GM19193 (cell line): Measurements from ENCODE around the gene P2RX1.

Source experiments
- POLR2A ChIP-seq: IDR thresholded peaks from 4 replicates; pipeline ENCODE4 v1.6.1; 2011; ENCODE audit not compliant: insufficient read depth, insufficient read length; ENCODE audit errors: extremely low read depth

The P2RX1 gene

GRCh38 chr17:3891626-3892094, 24.6 kb downstream of the P2RX1 start:
- TF ChIP-seq POLR2A, result no peak

DNA sequence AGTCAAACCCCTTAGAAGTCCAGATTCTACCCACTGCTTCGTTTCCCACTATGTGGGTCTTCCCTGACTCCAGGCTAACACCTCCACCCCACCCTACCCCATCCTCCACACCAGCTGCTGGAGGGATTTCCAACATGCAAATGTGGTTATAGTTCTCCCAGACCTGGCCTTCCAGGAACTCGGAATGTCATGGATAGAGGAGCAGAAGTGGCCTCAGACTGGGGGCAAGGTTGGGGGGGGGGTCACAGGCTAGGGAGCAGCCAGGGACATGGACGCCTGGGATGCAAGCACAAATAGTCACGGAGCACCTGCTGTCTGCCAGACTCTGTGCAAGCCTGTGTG, 25.4 kb downstream of the P2RX1 start:
- TF ChIP-seq POLR2A, result no peak

GRCh38 chr17:3890082-3890877, 26.0 kb downstream of the P2RX1 start:
- no peak for TF ChIP-seq POLR2A

DNA sequence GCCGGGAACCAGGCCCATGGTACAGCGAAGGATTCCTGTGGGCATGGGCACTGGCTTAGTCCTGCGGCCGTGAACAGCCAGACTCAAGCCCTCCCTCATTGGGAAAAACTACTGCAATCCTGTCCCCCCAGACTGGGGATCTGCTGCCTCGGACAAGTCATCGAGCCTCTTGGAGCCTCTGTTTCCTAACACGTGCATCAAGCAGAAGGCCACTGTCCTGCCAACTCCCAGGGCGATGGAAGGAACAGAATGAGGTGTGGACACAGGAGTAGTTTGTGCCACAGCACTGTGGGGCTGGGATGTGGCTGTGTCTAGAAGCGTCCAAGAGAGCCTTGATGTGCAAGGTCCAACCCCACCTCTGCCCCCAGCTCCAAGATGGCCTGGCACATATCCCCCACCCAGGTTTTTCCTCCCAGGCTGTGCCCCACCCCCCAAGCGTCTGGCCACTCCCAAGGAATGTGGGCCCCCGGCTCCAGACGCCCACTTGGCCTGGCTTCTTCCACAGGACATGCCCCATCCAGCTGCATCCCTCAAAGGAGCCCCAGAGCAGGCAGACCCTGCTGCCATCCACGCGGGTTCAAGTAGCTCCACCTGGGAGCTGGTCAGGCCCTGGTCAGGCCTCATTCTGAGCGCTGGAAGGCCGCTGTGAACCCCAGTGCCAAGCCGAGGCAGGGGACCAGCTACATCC, 26.8 kb downstream of the P2RX1 start:
- TF ChIP-seq POLR2A, result no peak

DNA sequence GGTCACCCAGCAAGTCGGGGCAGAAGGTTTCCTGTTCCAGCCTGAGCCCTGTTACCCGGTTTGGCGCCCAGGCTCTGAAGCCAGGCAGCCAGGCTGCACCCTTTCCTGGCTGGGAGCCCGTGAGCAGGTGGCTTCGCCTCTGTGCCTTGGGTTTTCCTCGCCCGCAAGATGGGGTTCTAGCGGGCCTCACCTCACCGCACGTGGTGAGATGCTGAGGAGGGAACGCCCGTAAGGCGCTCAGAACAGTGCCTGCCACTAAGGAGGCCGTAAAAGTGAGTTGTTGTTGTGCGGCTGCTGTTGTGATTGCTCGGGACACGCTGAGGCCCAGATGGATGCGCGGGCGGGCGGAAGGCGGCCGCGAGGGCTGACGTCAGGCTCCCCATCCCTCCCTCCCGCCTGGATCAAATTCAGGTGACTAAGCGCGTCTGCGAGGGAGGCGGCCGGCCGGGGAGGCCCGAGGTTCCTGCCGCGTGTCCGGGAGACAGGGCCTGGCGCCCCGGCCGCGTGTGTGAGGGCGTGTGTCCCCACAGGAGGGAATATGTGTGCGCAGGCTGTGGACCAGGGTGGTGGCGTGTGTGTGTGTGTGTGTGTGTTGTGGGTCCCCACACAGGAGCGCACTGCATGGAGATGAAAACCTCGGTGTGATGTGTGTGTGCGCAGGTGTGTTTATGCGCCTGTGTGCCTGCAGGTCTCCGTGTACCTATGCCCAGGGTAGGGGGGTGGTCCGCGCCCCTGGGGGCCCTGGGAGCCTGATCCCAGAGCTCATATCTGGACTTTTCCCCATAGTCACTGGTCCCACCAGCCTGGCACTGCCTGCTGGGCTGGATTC, 27.7 kb downstream of the P2RX1 start:
- TF ChIP-seq POLR2A, result no peak

DNA sequence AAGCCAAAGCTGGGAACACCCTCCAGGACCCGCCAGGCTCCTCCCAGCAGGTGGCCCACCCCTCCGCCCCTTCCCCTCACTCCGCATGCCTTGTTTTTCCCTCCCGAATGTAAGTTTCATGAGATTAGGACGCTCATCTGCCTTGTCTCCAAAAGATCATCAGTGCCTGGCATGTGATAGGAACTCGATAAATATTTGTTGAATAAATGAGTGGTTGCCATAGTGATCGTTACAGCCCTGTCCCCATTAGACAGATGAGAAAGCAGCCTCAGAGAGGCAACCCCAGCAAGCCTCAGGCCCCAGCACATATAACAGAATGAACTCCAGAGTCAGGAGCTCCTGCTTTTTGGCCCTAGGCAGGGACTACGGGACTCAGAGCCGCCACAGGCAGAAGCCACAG, 28.5 kb downstream of the P2RX1 start:
- no peak for TF ChIP-seq POLR2A

DNA sequence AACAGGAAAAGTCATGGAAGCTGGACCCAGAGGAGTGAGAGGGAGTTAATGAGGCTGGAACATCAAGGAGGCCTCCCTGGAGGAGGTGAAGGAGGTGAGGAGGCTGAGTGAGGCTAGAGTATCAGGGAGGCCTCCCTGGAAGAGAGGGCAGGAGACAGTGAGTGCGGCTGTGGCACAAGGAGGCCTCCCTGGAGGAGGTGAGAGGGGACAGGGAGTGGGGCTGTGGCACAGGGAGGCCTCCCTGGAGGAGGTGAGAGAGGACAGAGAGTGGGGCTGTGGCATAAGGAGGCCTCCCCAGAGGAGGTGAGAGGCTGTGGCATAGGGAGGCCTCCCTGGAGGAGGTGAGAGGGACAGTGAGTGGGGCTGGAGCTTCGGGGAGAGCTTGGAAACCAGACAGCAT, 28.9 kb downstream of the P2RX1 start:
- no peak for TF ChIP-seq POLR2A

DNA sequence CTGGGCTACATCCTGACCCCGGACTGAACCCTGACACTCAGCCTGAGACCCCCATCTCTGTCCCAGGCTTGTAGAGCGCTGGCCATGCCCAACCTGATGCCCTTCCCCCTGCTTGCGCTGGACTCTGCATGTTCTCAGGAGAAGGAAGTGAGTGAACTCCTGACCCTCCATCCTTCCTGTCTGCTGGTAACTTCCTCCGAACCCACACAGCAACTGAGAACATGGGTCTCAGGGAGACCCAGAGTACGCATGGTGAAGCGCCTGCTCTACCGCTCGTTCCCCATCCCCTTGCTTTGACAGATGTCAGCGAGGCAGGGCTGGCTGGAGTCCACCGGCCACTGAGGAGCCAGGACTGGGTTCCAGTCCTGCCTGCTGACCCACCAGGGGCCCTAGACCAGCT, 29.5 kb downstream of the P2RX1 start:
- no peak for TF ChIP-seq POLR2A

DNA sequence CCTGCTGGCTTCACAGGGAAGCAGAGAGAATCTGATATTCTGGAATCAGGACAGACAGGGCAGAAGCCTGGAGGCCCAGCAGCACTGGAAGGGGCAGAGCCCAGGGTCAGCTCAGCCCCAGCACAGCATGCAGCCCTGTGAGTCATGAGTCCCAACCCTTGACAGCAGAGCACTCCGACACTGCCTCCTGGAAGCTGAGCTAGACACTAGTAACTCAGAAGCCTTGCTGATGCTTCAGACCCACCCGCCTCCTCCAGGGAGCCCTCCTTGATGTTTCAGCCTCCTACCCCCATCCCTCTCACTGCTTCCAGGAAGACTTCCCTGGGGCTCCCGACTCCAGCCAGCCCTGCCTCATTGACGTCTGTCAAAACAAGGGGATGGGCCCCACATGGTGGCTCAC, 30.3 kb downstream of the P2RX1 start:
- no peak for TF ChIP-seq POLR2A

- no peak for TF ChIP-seq POLR2A
These were observed 31.0 kb downstream of the P2RX1 start for GRCh38 chr17:3885271-3885670.

DNA sequence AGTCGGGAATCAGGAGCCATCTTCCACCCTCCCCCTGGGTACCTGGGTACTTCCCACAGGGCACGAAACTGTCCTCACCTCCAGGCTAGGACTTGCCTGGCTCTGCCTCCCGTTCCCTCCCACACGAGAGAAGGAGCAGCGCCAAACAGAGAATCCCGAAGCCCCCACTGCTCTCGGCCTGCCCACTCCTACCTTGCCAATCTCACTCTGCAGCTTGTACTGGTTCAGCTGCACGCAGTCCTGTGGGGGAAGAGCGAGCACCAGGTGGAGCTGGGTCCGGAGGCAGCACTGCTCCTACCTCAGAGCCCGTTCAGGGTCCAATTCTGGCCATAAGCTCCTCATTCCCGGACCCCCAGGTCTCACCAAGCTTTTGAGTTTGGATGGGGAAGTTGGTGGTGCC, 32.1 kb downstream of the P2RX1 start:
- no peak for TF ChIP-seq POLR2A

DNA sequence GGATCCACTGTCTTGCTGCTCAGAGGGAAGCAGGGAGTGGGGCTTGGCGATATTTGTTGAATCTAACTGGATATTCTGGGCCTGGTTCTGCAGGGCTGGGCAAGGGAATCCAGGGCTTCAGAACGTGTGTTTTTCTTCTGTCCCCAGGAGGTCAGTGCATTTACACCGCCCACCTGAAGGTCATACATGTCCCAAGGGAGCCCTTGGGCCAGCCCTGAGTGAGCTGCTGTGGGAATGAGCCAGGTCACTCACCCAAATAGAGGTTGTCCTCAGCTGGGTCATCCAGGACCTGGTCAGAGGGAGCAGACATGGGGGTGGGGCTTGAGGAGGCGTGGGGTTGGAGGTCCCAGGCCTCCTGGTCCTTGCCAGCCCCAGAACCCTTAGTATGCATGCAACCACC, 34.0 kb downstream of the P2RX1 start:
- TF ChIP-seq POLR2A, result no peak

DNA sequence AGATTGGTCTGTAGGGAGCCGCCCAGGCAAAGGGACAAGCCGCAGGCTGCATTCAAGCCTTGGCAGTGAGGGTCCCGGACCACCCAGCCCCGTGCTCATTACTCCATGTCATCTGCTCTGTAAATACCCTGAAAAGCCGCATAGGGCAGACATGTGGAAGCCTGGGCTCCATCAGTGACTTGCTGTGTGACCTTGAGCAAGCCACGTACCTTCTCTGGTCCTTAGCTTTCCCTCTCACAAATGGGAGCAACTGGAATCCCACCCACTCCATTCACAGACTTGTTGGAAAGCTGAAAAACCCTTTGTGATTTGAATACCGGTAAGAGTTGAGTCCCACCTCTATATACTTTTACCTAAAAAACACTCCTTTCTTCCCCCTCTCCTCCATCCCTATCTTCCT, 35.3 kb downstream of the P2RX1 start:
- TF ChIP-seq POLR2A, result no peak

GRCh38 chr17:3879591-3880417, 36.5 kb downstream of the P2RX1 start:
- no peak for TF ChIP-seq POLR2A

GRCh38 chr17:3879186-3879585, 37.1 kb downstream of the P2RX1 start:
- TF ChIP-seq POLR2A, result no peak
